WTC11 (cell line): ENCODE results near the gene OCLN. TPM values are rescaled to one million over a fixed set of nuclear protein-coding genes. Genes with fewer than 3 reads are reported as not detected.

Experiments used
- ATAC-seq: fragments of 200-7000 bp; cut with Tn5 transposase; 2 replicates; pipeline ENCODE4 v1.10.0; 2021; ENCODE audit warnings: mild to moderate bottlenecking, moderate library complexity
- CTCF ChIA-PET: fragments of 300-600 bp; sonication (Branson Sonifier 250); formaldehyde crosslinking; loops from one replicate; lab custom pipeline; 2021; ENCODE audit warnings: antibody characterized with exemption; lab: Charles Lee
- POLR2A ChIA-PET: fragments of 350-600 bp; sonication (Branson Sonifier 250); formaldehyde crosslinking; loops from one replicate; lab custom pipeline; 2021; ENCODE audit warnings: antibody characterized with exemption; lab: Charles Lee
- DNase-seq: peaks from one replicate; pipeline ENCODE4 v3.0.0; 2021; ENCODE audit warnings: low spot score
- H3K27ac Mint-ChIP-seq: 2 replicates; pipeline ENCODE4 v1.8.0; 2021; ENCODE audit warnings: mixed read lengths
- H3K27me3 Mint-ChIP-seq: 2 replicates; pipeline ENCODE4 v1.8.0; 2021; ENCODE audit warnings: low read depth, mild to moderate bottlenecking, moderate library complexity, mixed read lengths
- H3K36me3 Mint-ChIP-seq: 2 replicates; pipeline ENCODE4 v1.8.0; 2021; ENCODE audit warnings: mixed read lengths
- H3K4me1 Mint-ChIP-seq: 2 replicates; pipeline ENCODE4 v1.8.0; 2022; ENCODE audit warnings: mixed read lengths
- H3K4me3 Mint-ChIP-seq: 2 replicates; pipeline ENCODE4 v1.8.0; 2021; ENCODE audit warnings: mild to moderate bottlenecking, moderate library complexity, mixed read lengths
- H3K9me3 Mint-ChIP-seq: 2 replicates; pipeline ENCODE4 v1.8.0; 2021; ENCODE audit warnings: mixed read lengths
- CDX4 ChIP-seq: fragments of 250-450 bp; sonication (Bioruptor Pico); IDR thresholded peaks from 2 replicates; pipeline ENCODE4 v1.9.0; 2021; ENCODE audit warnings: moderate library complexity, mild to moderate bottlenecking, inconsistent platforms, borderline replicate concordance
- HMGA2 ChIP-seq: fragments of 250-450 bp; sonication (Bioruptor Pico); IDR thresholded peaks from 2 replicates; pipeline ENCODE4 v1.4.0; 2021; ENCODE audit warnings: mild to moderate bottlenecking, moderate library complexity
- JAZF1 ChIP-seq: fragments of 250-450 bp; sonication (Bioruptor Pico); IDR thresholded peaks from 2 replicates; pipeline ENCODE4 v1.9.0; 2021; ENCODE audit warnings: moderate library complexity, mild to moderate bottlenecking, inconsistent platforms
- KAT7 ChIP-seq: sonication (generic); formaldehyde crosslinking; IDR thresholded peaks from 2 replicates; pipeline ENCODE4 v1.8.1; 2023; ENCODE audit warnings: missing genetic modification reagents, mild to moderate bottlenecking, borderline replicate concordance
- MLX ChIP-seq: sonication (generic); formaldehyde crosslinking; IDR thresholded peaks from 2 replicates; pipeline ENCODE4 v1.8.1; 2023; ENCODE audit warnings: mild to moderate bottlenecking, missing genetic modification reagents, moderate library complexity
- NFATC4 ChIP-seq: fragments of 250-450 bp; sonication (Bioruptor Pico); IDR thresholded peaks from 2 replicates; pipeline ENCODE4 v1.9.0; 2021; ENCODE audit warnings: mild to moderate bottlenecking
- PRRX2 ChIP-seq: fragments of 250-450 bp; sonication (Bioruptor Pico); IDR thresholded peaks from 2 replicates; pipeline ENCODE4 v1.8.0; 2021; ENCODE audit warnings: mild to moderate bottlenecking
- SMAD4 ChIP-seq: sonication (generic); formaldehyde crosslinking; IDR thresholded peaks from 2 replicates; pipeline ENCODE4 v1.8.0; 2022; ENCODE audit warnings: mild to moderate bottlenecking, missing genetic modification reagents
- SOX15 ChIP-seq: fragments of 250-450 bp; sonication (Bioruptor Pico); IDR thresholded peaks from 2 replicates; pipeline ENCODE4 v1.9.0; 2021; ENCODE audit warnings: mild to moderate bottlenecking
- USF1 ChIP-seq: sonication (generic); formaldehyde crosslinking; IDR thresholded peaks from 2 replicates; pipeline ENCODE4 v1.8.0; 2022; ENCODE audit warnings: mild to moderate bottlenecking, missing genetic modification reagents
- ZNF219 ChIP-seq: sonication (generic); formaldehyde crosslinking; IDR thresholded peaks from 2 replicates; pipeline ENCODE4 v1.8.0; 2023; ENCODE audit warnings: missing genetic modification reagents, mild to moderate bottlenecking, borderline replicate concordance
- ZNF423 ChIP-seq: fragments of 250-450 bp; sonication (Bioruptor Pico); IDR thresholded peaks from 2 replicates; pipeline ENCODE4 v2.1.2; 2022; ENCODE audit warnings: mild to moderate bottlenecking, moderate library complexity
- ZNF425 ChIP-seq: fragments of 250-450 bp; sonication (Bioruptor Pico); conservative IDR thresholded peaks from 2 replicates; pipeline ENCODE4 v1.9.0; 2021; ENCODE audit warnings: mild to moderate bottlenecking
- ZNF671 ChIP-seq: fragments of 250-450 bp; sonication (Bioruptor Pico); IDR thresholded peaks from 2 replicates; pipeline ENCODE4 v1.8.0; 2021; ENCODE audit warnings: mild to moderate bottlenecking
- total RNA-seq: library from RNA; stranded (reverse); gene quantifications from 3 replicates; pipeline ENCODE4 v1.2.3, GENCODE V29; 2021
- TF ChIP-seq, protein P1 (sequence below): fragments of 250-450 bp; sonication (Bioruptor Pico); IDR thresholded peaks from 2 replicates; pipeline ENCODE4 v1.9.0; 2021; ENCODE audit warnings: mild to moderate bottlenecking
- TF ChIP-seq, protein P2 (sequence below): sonication (generic); formaldehyde crosslinking; IDR thresholded peaks from 2 replicates; pipeline ENCODE4 v1.8.1; 2023; ENCODE audit warnings: mild to moderate bottlenecking, missing genetic modification reagents
- TF ChIP-seq, protein P3 (sequence below): sonication (generic); formaldehyde crosslinking; conservative IDR thresholded peaks from 2 replicates; pipeline ENCODE4 v1.8.1; 2023; ENCODE audit warnings: mild to moderate bottlenecking, low read depth, missing genetic modification reagents, moderate library complexity
- TF ChIP-seq, protein P4 (sequence below): sonication (generic); formaldehyde crosslinking; IDR thresholded peaks from 2 replicates; pipeline ENCODE4 v1.8.0; 2023; ENCODE audit warnings: mild to moderate bottlenecking, missing genetic modification reagents
- TF ChIP-seq, protein P5 (sequence below): sonication (generic); formaldehyde crosslinking; IDR thresholded peaks from 2 replicates; pipeline ENCODE4 v1.8.1; 2023; ENCODE audit warnings: mild to moderate bottlenecking, missing genetic modification reagents

The OCLN gene
- total RNA-seq, 1 experiment from 2014 or later = 58.3 TPM

GRCh38 chr5:69516769-69517168, 24.2 kb downstream of the OCLN start:
- no peak for DNase-seq
- CTCF ChIA-PET = no interaction called here
- peaks cover 37% of the 10 kb centered on the region for H3K36me3 Mint-ChIP-seq
- no peak for ATAC-seq
- no peak overlapping the region for H3K27ac Mint-ChIP-seq
- POLR2A ChIA-PET = interaction anchor here (0.6 kb wide), 1 partner anchor 109 kb away, joined by 4 read pairs; no protein-coding TSS in a partner anchor
- H3K27me3 Mint-ChIP-seq = no peaks in the 10 kb centered on the region
- no peak overlapping the region for H3K4me3 Mint-ChIP-seq
- H3K9me3 Mint-ChIP-seq = peaks cover 10% of the 10 kb centered on the region; the same call in 1 of the 2 replicates
- no peak for TF ChIP-seq JAZF1 (CRISPR knock-in tag)
- no peaks in the 10 kb centered on the region for H3K4me1 Mint-ChIP-seq

- POLR2A ChIA-PET = no interaction called here
- Mint-ChIP-seq H3K4me3 (no peak overlapping the region), H3K36me3 (peaks cover 41% of the 10 kb centered on the region), H3K4me1 (no peaks in the 10 kb centered on the region), H3K9me3 (peaks cover 10% of the 10 kb centered on the region; the same call in 1 of the 2 replicates), H3K27me3 (no peaks in the 10 kb centered on the region), H3K27ac (no peak overlapping the region)
- DNase-seq (no peak), ATAC-seq (no peak)
- CTCF ChIA-PET = no interaction called here
- no peak for TF ChIP-seq SOX15 (CRISPR knock-in tag)
- no peak for TF ChIP-seq USF1 (CRISPR knock-in tag)
- no peak for TF ChIP-seq MLX (CRISPR knock-in tag)
- no peak for TF ChIP-seq NFATC4 (CRISPR knock-in tag)
- no peak for TF ChIP-seq PRRX2 (CRISPR knock-in tag)
- TF ChIP-seq, protein P1, sequence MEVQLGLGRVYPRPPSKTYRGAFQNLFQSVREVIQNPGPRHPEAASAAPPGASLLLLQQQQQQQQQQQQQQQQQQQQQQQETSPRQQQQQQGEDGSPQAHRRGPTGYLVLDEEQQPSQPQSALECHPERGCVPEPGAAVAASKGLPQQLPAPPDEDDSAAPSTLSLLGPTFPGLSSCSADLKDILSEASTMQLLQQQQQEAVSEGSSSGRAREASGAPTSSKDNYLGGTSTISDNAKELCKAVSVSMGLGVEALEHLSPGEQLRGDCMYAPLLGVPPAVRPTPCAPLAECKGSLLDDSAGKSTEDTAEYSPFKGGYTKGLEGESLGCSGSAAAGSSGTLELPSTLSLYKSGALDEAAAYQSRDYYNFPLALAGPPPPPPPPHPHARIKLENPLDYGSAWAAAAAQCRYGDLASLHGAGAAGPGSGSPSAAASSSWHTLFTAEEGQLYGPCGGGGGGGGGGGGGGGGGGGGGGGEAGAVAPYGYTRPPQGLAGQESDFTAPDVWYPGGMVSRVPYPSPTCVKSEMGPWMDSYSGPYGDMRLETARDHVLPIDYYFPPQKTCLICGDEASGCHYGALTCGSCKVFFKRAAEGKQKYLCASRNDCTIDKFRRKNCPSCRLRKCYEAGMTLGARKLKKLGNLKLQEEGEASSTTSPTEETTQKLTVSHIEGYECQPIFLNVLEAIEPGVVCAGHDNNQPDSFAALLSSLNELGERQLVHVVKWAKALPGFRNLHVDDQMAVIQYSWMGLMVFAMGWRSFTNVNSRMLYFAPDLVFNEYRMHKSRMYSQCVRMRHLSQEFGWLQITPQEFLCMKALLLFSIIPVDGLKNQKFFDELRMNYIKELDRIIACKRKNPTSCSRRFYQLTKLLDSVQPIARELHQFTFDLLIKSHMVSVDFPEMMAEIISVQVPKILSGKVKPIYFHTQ (CRISPR knock-in tag) = no peak
- no peak for TF ChIP-seq ZNF425 (CRISPR knock-in tag)
- TF ChIP-seq, protein P2, sequence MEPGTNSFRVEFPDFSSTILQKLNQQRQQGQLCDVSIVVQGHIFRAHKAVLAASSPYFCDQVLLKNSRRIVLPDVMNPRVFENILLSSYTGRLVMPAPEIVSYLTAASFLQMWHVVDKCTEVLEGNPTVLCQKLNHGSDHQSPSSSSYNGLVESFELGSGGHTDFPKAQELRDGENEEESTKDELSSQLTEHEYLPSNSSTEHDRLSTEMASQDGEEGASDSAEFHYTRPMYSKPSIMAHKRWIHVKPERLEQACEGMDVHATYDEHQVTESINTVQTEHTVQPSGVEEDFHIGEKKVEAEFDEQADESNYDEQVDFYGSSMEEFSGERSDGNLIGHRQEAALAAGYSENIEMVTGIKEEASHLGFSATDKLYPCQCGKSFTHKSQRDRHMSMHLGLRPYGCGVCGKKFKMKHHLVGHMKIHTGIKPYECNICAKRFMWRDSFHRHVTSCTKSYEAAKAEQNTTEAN (CRISPR knock-in tag) = no peak
- TF ChIP-seq, protein P3, sequence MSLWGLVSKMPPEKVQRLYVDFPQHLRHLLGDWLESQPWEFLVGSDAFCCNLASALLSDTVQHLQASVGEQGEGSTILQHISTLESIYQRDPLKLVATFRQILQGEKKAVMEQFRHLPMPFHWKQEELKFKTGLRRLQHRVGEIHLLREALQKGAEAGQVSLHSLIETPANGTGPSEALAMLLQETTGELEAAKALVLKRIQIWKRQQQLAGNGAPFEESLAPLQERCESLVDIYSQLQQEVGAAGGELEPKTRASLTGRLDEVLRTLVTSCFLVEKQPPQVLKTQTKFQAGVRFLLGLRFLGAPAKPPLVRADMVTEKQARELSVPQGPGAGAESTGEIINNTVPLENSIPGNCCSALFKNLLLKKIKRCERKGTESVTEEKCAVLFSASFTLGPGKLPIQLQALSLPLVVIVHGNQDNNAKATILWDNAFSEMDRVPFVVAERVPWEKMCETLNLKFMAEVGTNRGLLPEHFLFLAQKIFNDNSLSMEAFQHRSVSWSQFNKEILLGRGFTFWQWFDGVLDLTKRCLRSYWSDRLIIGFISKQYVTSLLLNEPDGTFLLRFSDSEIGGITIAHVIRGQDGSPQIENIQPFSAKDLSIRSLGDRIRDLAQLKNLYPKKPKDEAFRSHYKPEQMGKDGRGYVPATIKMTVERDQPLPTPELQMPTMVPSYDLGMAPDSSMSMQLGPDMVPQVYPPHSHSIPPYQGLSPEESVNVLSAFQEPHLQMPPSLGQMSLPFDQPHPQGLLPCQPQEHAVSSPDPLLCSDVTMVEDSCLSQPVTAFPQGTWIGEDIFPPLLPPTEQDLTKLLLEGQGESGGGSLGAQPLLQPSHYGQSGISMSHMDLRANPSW (CRISPR knock-in tag) = no peak
- no peak for TF ChIP-seq HMGA2 (CRISPR knock-in tag)
- TF ChIP-seq, protein P4, sequence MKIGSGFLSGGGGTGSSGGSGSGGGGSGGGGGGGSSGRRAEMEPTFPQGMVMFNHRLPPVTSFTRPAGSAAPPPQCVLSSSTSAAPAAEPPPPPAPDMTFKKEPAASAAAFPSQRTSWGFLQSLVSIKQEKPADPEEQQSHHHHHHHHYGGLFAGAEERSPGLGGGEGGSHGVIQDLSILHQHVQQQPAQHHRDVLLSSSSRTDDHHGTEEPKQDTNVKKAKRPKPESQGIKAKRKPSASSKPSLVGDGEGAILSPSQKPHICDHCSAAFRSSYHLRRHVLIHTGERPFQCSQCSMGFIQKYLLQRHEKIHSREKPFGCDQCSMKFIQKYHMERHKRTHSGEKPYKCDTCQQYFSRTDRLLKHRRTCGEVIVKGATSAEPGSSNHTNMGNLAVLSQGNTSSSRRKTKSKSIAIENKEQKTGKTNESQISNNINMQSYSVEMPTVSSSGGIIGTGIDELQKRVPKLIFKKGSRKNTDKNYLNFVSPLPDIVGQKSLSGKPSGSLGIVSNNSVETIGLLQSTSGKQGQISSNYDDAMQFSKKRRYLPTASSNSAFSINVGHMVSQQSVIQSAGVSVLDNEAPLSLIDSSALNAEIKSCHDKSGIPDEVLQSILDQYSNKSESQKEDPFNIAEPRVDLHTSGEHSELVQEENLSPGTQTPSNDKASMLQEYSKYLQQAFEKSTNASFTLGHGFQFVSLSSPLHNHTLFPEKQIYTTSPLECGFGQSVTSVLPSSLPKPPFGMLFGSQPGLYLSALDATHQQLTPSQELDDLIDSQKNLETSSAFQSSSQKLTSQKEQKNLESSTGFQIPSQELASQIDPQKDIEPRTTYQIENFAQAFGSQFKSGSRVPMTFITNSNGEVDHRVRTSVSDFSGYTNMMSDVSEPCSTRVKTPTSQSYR (CRISPR knock-in tag) = no peak
- no peak for TF ChIP-seq ZNF423 (CRISPR knock-in tag)
- TF ChIP-seq SMAD4 = no peak
- no peak for TF ChIP-seq ZNF671 (CRISPR knock-in tag)
- no peak for TF ChIP-seq ZNF219 (CRISPR knock-in tag)
- TF ChIP-seq KAT7 = no peak
- TF ChIP-seq CDX4 = no peak
- TF ChIP-seq, protein P5, sequence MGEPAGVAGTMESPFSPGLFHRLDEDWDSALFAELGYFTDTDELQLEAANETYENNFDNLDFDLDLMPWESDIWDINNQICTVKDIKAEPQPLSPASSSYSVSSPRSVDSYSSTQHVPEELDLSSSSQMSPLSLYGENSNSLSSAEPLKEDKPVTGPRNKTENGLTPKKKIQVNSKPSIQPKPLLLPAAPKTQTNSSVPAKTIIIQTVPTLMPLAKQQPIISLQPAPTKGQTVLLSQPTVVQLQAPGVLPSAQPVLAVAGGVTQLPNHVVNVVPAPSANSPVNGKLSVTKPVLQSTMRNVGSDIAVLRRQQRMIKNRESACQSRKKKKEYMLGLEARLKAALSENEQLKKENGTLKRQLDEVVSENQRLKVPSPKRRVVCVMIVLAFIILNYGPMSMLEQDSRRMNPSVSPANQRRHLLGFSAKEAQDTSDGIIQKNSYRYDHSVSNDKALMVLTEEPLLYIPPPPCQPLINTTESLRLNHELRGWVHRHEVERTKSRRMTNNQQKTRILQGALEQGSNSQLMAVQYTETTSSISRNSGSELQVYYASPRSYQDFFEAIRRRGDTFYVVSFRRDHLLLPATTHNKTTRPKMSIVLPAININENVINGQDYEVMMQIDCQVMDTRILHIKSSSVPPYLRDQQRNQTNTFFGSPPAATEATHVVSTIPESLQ = no peak
Measured at GRCh38 chr5:69517763-69518212, 25.2 kb downstream of the OCLN start.
